Measurements from ENCODE around the gene SYDE2. TPM values are rescaled to one million over a fixed set of nuclear protein-coding genes. Genes with fewer than 3 reads are reported as not detected.

Gene SYDE2
- total and polyA plus RNA-seq, 9 of the 15 experiments (the other 6 are each of a cell fraction or from before 2014, with no cell fraction given): 0.39 to 8.7 (median 4.5) TPM

DNA sequence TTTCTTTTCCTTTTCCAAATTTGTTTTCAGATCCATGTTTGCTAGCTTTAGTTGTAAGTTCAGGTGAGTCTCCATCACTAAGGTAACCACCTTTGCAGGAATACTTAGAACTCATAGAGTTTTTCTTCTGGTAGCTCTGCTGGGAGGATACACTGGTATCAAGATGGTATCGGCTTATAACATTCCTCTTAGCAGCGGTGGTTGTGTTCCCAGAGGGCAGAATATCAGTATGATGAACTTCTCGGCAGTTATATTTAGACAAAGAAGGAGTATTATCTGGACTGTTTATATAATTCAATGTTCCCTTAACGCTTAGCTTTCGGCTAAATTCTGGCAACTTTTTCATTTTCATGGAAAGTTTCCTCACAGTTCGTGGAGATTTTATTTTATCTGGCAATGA is 18.1 kb downstream of the SYDE2 start:
- H3K36me3 ChIP-seq (ENCODE audit: control insufficient read depth, insufficient read depth, low read length): peaks cover 17% of the 10 kb centered on the region
- CTCF ChIA-PET (ENCODE audit: low intra/inter-chr PET ratio): no interaction called here
- no peaks in the 10 kb centered on the region for H3K9me1 ChIP-seq (ENCODE audit: control insufficient read depth, insufficient read depth, low read length)
- FAIRE-seq (no peak), DNase-seq (ENCODE audit: extremely low read depth in 1 of 4, low spot score in 3 of 4) (no peak), ATAC-seq (no peak)
- H3K4me1 ChIP-seq (replicated peaks in 1 of 2; ENCODE audit: control insufficient read depth in 2 of 2, insufficient read depth in 2 of 2, low read length in 2 of 2): no peaks in the 10 kb centered on the region
- H3K27ac ChIP-seq (ENCODE audit: extremely low read depth, low read depth, low read length): no peak overlapping the region
- TF ChIP-seq, protein P1, sequence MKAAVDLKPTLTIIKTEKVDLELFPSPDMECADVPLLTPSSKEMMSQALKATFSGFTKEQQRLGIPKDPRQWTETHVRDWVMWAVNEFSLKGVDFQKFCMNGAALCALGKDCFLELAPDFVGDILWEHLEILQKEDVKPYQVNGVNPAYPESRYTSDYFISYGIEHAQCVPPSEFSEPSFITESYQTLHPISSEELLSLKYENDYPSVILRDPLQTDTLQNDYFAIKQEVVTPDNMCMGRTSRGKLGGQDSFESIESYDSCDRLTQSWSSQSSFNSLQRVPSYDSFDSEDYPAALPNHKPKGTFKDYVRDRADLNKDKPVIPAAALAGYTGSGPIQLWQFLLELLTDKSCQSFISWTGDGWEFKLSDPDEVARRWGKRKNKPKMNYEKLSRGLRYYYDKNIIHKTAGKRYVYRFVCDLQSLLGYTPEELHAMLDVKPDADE (conservative IDR thresholded peaks at IDR 0.05; ENCODE audit: control insufficient read depth, low read depth, low read length): no peak
- TF ChIP-seq ZNF780A (CRISPR knock-in tag; IDR thresholded peaks at IDR 0.05): no peak
- TF ChIP-seq BMI1 (IDR thresholded peaks at IDR 0.05; ENCODE audit: low read length): no peak
- TF ChIP-seq SMAD3 (CRISPR knock-in tag; conservative IDR thresholded peaks at IDR 0.05): no peak
- intact Hi-C loops (cut with micrococcal nuclease) (no loop called here), in situ Hi-C loops (cut with MboI) (no loop called here)
- no peaks in the 10 kb centered on the region for H3K9me3 ChIP-seq (replicated peaks; ENCODE audit: control insufficient read depth, insufficient read depth, low read depth, low read length)
- H3K4me2 ChIP-seq (ENCODE audit: insufficient read depth, low read length): no peak overlapping the region
- BruUV-seq (replicated peaks): no TSS peak
- H3K4me3 ChIP-seq: no peak overlapping the region
- no peaks in the 10 kb centered on the region for H3K27me3 ChIP-seq (ENCODE audit: control insufficient read depth in 2 of 2, insufficient read depth in 2 of 2, low read length in 2 of 2)
- POLR2A ChIA-PET: interaction anchor here (0.6 to 1.8 kb wide), 2 partner anchors 9 to 17 kb away, joined by 3 to 9 read pairs; partner anchors contain the start of gene SYDE2
- no peaks in the 10 kb centered on the region for H4K20me1 ChIP-seq (replicated peaks; ENCODE audit: control insufficient read depth, insufficient read depth, low read length)
- 88% methylated on average over 6 of the region's 6 CpGs for WGBS (ENCODE audit: insufficient coverage, low coverage, missing lambda C conversion rate)
- no peak overlapping the region for H2AFZ ChIP-seq (ENCODE audit: low read depth, low read length)
- H3K9ac ChIP-seq (ENCODE audit: insufficient read depth in 1 of 2, low read depth in 2 of 2, low read length in 2 of 2): no peak overlapping the region
- H3K79me2 ChIP-seq (ENCODE audit: control insufficient read depth, insufficient read depth, low read length): peaks cover 9% of the 10 kb centered on the region; the same call in 2 of the 3 replicates

DNA sequence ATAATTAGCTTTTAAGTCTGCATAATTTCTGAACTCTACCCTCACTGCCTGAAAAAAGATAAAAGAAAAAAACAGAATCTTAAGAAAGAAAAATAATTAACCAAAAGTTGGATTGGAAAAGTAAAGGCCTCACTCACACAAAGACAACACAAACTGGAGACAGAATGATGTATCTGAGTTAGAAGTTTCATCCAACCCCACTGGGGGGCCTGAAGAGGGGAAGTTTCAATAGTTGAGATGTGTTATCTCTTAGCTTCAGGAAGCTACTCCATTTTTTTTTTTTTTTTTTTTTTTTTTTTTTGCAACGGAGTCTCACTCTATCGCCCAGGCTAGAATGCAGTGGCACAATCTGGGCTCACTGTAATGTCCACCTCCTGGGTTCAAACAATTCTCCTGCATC is 19.9 kb downstream of the SYDE2 start:
- POLR2A ChIA-PET: interaction anchor here (0.7 to 1.4 kb wide), 2 partner anchors 18 to 729 kb away, joined by 3 read pairs; no protein-coding TSS in a partner anchor
- in situ Hi-C loops (cut with MboI): no loop called here
- FAIRE-seq: peak; percentile 44

More for the DNA sequence above, 19.9 kb downstream of the SYDE2 start:
- ATAC-seq (peak; percentile 88), DNase-seq (ENCODE audit: extremely low read depth in 1 of 4, low spot score in 3 of 4) (peak in 3 of 4 experiments; percentile 13 to 36 (median 24))
- BruUV-seq (replicated peaks): no TSS peak
- no peak overlapping the region for H2AFZ ChIP-seq (ENCODE audit: low read depth, low read length)
- peaks cover 22% of the 10 kb centered on the region for H3K36me3 ChIP-seq (ENCODE audit: control insufficient read depth, insufficient read depth, low read length)
- CTCF ChIA-PET (ENCODE audit: low intra/inter-chr PET ratio): no interaction called here
- no peaks in the 10 kb centered on the region for H3K9me1 ChIP-seq (ENCODE audit: control insufficient read depth, insufficient read depth, low read length)
- no peak overlapping the region for H3K9ac ChIP-seq (ENCODE audit: insufficient read depth in 1 of 2, low read depth in 2 of 2, low read length in 2 of 2)
- no peak overlapping the region for H3K27ac ChIP-seq (ENCODE audit: extremely low read depth, low read depth, low read length)
- no peak overlapping the region for H3K4me3 ChIP-seq
- H3K27me3 ChIP-seq (ENCODE audit: control insufficient read depth in 2 of 2, insufficient read depth in 2 of 2, low read length in 2 of 2): no peaks in the 10 kb centered on the region
- TF ChIP-seq, protein P2, sequence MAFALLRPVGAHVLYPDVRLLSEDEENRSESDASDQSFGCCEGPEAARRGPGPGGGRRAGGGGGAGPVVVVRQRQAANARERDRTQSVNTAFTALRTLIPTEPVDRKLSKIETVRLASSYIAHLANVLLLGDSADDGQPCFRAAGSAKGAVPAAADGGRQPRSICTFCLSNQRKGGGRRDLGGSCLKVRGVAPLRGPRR (CRISPR knock-in tag; IDR thresholded peaks at IDR 0.05): no peak
- TF ChIP-seq ZNF384 (IDR thresholded peaks at IDR 0.05; ENCODE audit: low read depth, low read length): peak; percentile 78
- TF ChIP-seq LEF1 (IDR thresholded peaks at IDR 0.05): 0 out of 2 replicates have a peak, but pooled peaks have one; percentile 26
- H3K9me3 ChIP-seq (replicated peaks; ENCODE audit: control insufficient read depth, insufficient read depth, low read depth, low read length): no peaks in the 10 kb centered on the region
- no peak overlapping the region for H3K4me2 ChIP-seq (ENCODE audit: insufficient read depth, low read length)
- H4K20me1 ChIP-seq (replicated peaks; ENCODE audit: control insufficient read depth, insufficient read depth, low read length): no peaks in the 10 kb centered on the region
- WGBS (ENCODE audit: insufficient coverage, low coverage, missing lambda C conversion rate): 20% methylated on average over 1 of the region's 2 CpGs
- no peaks in the 10 kb centered on the region for H3K4me1 ChIP-seq (replicated peaks in 1 of 2; ENCODE audit: control insufficient read depth in 2 of 2, insufficient read depth in 2 of 2, low read length in 2 of 2)
- intact Hi-C loops (cut with micrococcal nuclease): no loop called here
- H3K79me2 ChIP-seq (ENCODE audit: control insufficient read depth, insufficient read depth, low read length): peaks cover 9% of the 10 kb centered on the region; the same call in 2 of the 3 replicates
